NT2/D1 (cell line): ENCODE data around the gene NUP50.

ENCODE experiments used
- SUZ12 ChIP-seq: IDR thresholded peaks from 2 replicates; pipeline ENCODE4 v1.6.1; 2011; ENCODE audit not compliant: insufficient read length, insufficient read depth; ENCODE audit errors: extremely low read depth
- YY1 ChIP-seq: IDR thresholded peaks from 2 replicates; pipeline ENCODE4 v1.6.1; 2011; ENCODE audit not compliant: insufficient read length, insufficient read depth

GRCh38 chr22:45231293-45231692 lies 67.6 kb downstream of the NUP50 start:
- no peak for TF ChIP-seq SUZ12
- TF ChIP-seq YY1 = no peak
